AG04450 (cell line): ENCODE data around the gene IL1RAPL2. TPM values are rescaled to one million over a fixed set of nuclear protein-coding genes. Genes with fewer than 3 reads are reported as not detected.

Source experiments
- CTCF ChIA-PET: fragments of 300-600, 350-600 bp; formaldehyde crosslinking; extraction: SDS; loops from one replicate; lab custom pipeline; 2022; ENCODE audit warnings: antibody characterized with exemption, inconsistent platforms; lab: Charles Lee
- POLR2A ChIA-PET: fragments of 350-600 bp; formaldehyde crosslinking; extraction: SDS; loops from one replicate; lab custom pipeline; 2021; ENCODE audit warnings: antibody characterized with exemption, inconsistent platforms; lab: Yijun Ruan, JAX
- DNase-seq: peaks from one replicate; pipeline ENCODE4 v3.0.0-alpha.2; 2011; ENCODE audit warnings: low read depth, low spot score
- H3K27ac ChIP-seq: one replicate; pipeline ENCODE4 v1.5.1; 2012; ENCODE audit warnings: low read depth, low read length, control low read depth
- H3K27me3 ChIP-seq: one replicate; pipeline ENCODE4 v1.6.0; 2012; ENCODE audit warnings: low read length; ENCODE audit not compliant: control insufficient read depth, insufficient read depth
- H3K4me3 ChIP-seq: 2 replicates; pipeline ENCODE4 v1.5.1; 2011; ENCODE audit warnings: mild to moderate bottlenecking, low read depth, low read length, control low read depth
- H3K9me3 ChIP-seq: 2 replicates; pipeline ENCODE4 v1.5.1; 2012; ENCODE audit warnings: low read length; ENCODE audit not compliant: control insufficient read depth, insufficient read depth
- polyA plus RNA-seq: library from polyadenylated mRNA; depleted of rRNA; stranded (reverse); fragments of >200 nt; gene quantifications from 2 replicates; pipeline ENCODE4 v1.2.3, GENCODE V29; 2011
- TF ChIP-seq, protein P1 (sequence below): IDR thresholded peaks from 2 replicates; pipeline ENCODE4 v1.5.1; 2011; ENCODE audit warnings: low read depth, low read length, control low read depth, inconsistent platforms

Gene IL1RAPL2
- polyA plus RNA-seq, 1 experiment, result 0.71 TPM

DNA sequence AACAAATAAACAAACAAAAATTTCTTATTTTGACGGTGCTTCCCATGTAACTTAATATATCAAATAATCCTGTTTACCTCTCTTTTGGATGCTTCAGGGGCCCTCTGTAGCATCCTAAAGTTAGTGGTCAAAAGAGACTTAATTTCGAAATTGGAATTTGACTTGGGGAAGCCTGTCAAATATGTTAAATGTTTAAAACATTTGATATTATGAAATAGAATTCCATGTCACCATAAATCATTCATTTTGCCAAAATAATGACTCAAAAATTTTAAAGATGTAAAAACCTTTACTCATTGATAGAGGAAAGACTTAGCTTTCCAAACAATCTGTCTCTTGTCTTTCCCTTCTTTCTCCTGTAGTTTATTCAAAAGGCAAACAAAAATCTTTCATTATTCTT, 675.1 kb downstream of the IL1RAPL2 start:
- no peaks in the 10 kb centered on the region for H3K27me3 ChIP-seq
- no peak overlapping the region for H3K4me3 ChIP-seq
- ChIA-PET CTCF (no interaction called here), POLR2A (no interaction called here)
- H3K27ac ChIP-seq, result no peak overlapping the region
- DNase-seq, result no peak
- no peaks in the 10 kb centered on the region for H3K9me3 ChIP-seq
- TF ChIP-seq, protein P1, sequence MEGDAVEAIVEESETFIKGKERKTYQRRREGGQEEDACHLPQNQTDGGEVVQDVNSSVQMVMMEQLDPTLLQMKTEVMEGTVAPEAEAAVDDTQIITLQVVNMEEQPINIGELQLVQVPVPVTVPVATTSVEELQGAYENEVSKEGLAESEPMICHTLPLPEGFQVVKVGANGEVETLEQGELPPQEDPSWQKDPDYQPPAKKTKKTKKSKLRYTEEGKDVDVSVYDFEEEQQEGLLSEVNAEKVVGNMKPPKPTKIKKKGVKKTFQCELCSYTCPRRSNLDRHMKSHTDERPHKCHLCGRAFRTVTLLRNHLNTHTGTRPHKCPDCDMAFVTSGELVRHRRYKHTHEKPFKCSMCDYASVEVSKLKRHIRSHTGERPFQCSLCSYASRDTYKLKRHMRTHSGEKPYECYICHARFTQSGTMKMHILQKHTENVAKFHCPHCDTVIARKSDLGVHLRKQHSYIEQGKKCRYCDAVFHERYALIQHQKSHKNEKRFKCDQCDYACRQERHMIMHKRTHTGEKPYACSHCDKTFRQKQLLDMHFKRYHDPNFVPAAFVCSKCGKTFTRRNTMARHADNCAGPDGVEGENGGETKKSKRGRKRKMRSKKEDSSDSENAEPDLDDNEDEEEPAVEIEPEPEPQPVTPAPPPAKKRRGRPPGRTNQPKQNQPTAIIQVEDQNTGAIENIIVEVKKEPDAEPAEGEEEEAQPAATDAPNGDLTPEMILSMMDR, result no peak

DNA sequence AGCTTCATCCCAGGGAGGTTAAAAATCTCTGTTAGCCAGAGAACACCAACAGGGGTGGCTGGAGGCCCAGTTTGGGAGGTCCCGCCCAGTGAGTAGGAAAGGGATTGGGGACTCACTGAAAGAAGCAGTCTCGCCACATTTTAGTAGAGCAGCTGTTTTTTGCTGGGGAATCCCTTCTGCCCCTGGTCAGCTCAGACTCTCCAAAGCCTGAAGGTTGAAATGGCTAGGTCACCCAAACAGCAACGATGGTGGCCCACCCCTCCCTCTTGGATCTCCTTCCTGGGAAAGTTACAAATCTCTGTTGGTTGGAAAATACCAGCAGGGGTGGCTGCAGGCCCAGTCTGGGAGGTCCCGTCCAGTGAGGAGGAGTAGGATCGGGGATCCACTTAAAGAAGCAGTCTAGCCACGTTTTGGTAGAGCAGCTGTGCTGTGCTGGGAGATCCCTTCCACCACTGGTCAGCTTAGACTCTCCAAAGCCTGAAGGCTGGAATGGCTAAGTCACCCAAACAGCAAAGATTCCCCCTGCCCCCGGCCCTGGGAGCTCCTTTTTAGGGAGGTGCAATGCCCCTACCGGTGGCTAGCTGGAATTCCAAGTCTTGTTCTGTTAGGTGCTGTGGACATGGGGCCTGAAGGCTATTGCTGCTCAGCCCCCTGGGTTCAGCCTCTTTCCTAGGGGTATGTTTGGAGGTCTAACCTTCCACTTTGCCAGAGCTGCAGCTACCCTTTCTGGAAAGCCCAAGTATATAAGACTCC, 694.5 kb downstream of the IL1RAPL2 start:
- no peaks in the 10 kb centered on the region for H3K27me3 ChIP-seq
- H3K27ac ChIP-seq, result no peak overlapping the region
- POLR2A ChIA-PET, result no interaction called here
- no peak for DNase-seq
- H3K9me3 ChIP-seq, result no peaks in the 10 kb centered on the region
- CTCF ChIA-PET, result no interaction called here
- H3K4me3 ChIP-seq, result no peak overlapping the region
- TF ChIP-seq, protein P1, result no peak

DNA sequence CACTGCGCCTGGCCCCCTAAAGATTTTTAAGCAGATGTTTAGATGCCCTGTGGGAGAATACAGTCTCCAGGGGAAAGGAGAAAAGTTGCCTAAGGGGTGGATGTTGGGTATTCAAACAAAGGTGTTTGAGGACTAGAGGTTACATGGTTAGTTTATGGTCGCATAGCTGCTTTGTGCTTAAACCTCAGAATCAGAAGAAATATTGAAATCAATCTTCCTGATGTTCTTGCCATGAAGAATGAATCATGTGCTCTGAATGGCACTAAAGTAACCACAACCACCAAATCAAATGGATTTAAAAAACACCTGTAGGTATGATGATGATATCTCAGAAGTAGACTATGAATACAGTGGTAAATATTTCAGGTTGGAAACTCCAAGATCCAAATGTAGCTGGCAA, 697.2 kb downstream of the IL1RAPL2 start:
- POLR2A ChIA-PET, result no interaction called here
- TF ChIP-seq, protein P1, result no peak
- H3K27ac ChIP-seq, result no peak overlapping the region
- CTCF ChIA-PET, result no interaction called here
- H3K9me3 ChIP-seq, result no peaks in the 10 kb centered on the region
- H3K4me3 ChIP-seq, result no peak overlapping the region
- H3K27me3 ChIP-seq, result no peaks in the 10 kb centered on the region
- DNase-seq, result no peak

DNA sequence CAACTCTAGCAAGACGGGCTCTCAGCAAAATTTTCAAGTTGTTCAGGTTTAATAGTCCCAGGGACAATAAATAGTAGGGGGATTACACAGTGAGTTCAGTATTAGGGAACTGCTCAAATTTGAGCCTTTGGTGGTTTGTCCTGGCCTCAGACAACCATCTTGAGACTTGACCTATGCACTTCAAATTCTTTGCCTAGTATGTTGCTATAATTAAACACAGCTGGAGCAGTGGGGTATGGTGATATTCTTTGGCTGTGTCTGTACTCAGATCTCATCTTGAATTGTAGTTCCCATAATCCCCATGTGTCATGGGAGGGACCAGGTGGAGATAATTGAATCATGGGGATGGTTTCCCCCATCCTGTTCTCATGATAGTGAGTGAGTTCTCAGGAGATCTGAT, 697.8 kb downstream of the IL1RAPL2 start:
- no peak for DNase-seq
- ChIA-PET POLR2A (no interaction called here), CTCF (no interaction called here)
- Histone ChIP-seq H3K4me3 (no peak overlapping the region), H3K27ac (no peak overlapping the region), H3K27me3 (no peaks in the 10 kb centered on the region), H3K9me3 (no peaks in the 10 kb centered on the region)
- TF ChIP-seq, protein P1, result no peak

DNA sequence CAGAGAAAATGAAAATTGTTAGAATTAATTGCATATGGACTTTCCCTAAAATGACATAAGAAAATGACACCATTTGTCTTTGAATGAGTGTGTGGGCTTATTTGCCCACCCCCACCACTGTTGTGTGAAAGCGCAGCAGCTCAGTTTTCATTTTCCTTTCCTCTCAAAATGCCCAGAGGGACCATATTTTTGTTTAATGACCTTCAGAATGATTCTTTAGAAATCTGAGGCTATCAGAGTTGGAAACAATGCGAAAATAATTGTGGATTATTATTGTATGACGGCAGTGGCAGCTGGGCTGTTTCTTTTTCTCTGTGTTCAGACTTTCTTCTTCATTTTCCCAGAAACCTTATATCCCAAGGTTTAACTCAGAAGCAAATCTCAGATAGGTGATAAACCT, 699.1 kb downstream of the IL1RAPL2 start:
- TF ChIP-seq, protein P1, result no peak
- no peaks in the 10 kb centered on the region for H3K9me3 ChIP-seq
- no peak overlapping the region for H3K4me3 ChIP-seq
- no peak for DNase-seq
- POLR2A ChIA-PET, result no interaction called here
- H3K27me3 ChIP-seq, result no peaks in the 10 kb centered on the region
- H3K27ac ChIP-seq, result no peak overlapping the region
- CTCF ChIA-PET, result no interaction called here
